NOMO-1 treated with DMSO at 0.1 percent for 48 hours (cell line): ENCODE data around the gene GABARAPL2.

Experiments
- DNase-seq: peaks from one replicate; lab custom pipeline; 2025; ENCODE audit not compliant: unreplicated experiment; lab: John Stamatoyannopoulos, UW

Gene GABARAPL2

GRCh38 chr16:75552951-75553350, 13.2 kb upstream of the GABARAPL2 start:
- no peak for DNase-seq

DNA sequence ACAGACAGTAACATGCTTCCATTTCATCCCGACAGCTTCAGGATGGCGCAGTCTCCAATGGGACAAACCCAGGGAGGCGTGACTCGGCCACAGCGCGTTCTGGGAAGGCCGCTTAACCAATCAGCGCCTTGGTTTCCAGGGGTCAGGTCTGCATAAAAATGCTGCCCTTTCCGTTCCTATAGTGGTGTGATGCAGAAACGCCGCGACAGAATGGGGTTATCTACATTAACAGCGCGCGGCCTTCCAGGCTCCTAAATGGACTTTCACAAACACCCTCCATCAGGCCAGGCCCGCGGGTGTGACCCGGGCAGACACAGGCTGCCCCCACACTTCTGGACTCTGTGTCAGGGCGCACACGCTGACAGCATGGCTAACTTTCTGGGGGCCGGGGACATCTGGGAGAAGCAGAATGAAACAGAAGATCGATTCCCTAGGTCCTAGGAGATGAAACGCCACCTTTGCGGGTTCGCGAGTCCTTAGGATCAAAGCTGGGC, 10.9 kb upstream of the GABARAPL2 start:
- peak; percentile 34 for DNase-seq

GRCh38 chr16:75555707-75556430, 10.3 kb upstream of the GABARAPL2 start, which contains the start of gene TMEM231:
TSS of gene TMEM231 (minus strand) at chr16:75556252. CDS start at chr16:75556209, 43 bp downstream.
- peak; percentile 90 for DNase-seq

GRCh38 chr16:75556431-75556950, 9.7 kb upstream of the GABARAPL2 start:
- no peak for DNase-seq

DNA sequence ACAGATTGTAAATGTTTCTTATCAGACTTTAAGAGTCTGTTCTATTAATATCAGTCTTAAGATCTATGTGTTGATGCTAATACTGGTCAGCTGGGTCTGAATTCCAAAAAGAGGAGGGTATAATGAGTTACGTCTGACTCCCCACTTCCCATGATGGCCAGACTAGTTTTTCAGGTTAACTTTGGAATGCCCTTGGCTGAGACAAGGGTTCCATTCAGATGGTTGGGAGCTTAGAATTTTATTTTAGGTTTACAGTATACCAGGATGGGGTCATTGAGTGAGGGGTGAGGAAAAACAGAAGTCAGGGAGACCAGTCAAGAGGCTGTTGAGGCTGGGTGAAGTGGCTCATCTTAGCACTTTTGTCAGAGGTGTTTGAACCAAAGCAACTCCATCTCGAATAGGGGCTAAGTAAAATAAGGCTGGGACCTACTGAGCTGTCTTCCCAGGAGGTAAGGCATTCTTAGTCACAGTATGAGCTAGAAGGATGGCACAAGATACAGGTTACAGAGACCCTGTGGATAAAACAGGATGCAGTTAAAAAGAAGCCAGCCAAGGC, 7.3 kb upstream of the GABARAPL2 start:
- no peak for DNase-seq

GRCh38 chr16:75559564-75560372, 6.4 kb upstream of the GABARAPL2 start:
- DNase-seq: no peak

GRCh38 chr16:75565640-75566039, 539 bp upstream of the GABARAPL2 start:
- DNase-seq: no peak

DNA sequence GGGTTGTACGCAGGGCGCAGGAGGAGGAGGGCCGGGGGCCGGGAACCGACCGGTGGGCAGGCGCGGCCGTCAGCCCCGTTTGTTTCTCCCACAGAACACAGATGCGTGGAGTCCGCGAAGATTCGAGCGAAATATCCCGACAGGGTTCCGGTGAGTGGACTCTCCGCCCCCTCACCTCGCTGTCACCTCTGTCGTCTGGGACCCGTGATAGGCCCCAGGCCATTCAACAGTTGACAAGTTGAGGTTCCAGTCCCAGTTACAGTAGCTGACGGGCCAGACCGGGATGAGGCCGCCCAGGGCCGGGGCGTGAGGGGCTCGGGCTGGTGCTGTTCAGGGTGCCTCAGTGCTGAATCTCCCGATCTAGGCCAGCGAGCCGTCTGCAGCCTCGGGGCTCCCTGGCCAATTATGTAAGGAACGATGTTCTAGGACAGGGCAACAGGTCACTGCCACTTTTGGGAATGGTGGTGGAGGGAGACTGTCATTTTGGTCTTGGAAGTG, 628 bp downstream of the GABARAPL2 start:
- no peak for DNase-seq

GRCh38 chr16:75567911-75568310, 1.7 kb downstream of the GABARAPL2 start:
- no peak for DNase-seq

DNA sequence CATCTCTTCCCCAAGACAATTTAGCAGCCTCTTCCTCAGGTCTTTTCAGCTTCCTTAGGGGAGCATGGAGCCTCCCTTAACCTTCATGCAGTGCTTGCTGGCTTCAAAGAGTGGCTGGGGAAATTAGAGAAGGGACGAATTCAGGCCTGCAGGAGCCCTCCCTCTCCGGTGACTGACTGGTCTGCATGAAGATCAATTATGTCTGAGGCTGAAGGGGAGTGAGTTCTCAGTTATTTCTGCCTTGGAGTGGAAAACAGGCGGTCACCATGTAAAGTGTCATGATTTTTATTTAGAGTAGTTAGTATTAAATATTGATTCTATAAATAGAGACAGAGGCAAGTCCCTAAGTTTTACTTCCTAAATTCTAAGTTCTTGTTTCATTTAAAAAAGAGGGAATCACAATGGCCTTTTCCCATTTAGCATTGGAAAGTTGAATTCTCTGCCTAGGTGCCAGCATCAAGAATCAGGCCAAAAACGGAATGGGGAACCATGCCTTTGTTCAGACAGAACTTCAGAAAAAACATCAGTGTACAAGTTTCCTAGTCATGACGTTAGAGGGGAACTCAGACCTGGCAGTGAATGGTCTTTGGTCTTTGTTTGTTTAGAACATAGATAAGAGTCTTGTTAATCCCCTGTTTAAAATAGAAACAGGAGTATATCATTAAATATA, 4.4 kb downstream of the GABARAPL2 start:
- DNase-seq: peak; percentile 23

DNA sequence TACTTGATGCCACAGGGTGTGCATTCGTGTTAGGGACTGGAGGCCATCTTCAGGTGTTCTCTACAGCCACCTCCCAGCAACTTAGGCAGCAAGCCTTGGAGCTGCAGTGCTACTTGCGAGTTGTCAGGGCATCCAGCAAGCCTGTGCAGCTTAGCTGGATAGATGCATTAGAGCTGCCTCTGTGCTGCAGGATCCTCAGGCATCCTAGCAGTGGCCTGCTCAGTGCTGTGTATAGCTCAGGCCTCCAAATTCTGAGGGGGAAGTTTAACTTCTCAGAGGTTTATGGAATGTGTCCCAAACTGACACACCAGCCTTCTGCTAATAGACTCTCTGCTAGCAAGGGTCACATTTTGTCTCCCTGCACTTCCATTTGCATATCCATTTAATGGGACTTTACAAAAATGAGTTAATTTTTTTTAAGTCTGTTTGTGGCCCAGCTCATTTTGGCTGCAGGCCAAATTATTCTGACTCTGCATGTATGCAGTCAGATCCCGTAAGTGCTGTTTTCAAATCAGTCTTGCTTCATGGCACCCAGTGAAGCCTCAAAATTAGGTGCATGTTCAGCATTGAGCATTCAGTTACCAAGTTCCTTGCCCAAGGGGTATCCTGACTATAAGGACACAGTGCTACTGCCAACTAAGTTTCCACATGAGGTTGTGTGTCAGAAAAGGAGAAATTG, 6.8 kb downstream of the GABARAPL2 start:
- no peak for DNase-seq

GRCh38 chr16:75573955-75574354, 7.8 kb downstream of the GABARAPL2 start:
- no peak for DNase-seq

DNA sequence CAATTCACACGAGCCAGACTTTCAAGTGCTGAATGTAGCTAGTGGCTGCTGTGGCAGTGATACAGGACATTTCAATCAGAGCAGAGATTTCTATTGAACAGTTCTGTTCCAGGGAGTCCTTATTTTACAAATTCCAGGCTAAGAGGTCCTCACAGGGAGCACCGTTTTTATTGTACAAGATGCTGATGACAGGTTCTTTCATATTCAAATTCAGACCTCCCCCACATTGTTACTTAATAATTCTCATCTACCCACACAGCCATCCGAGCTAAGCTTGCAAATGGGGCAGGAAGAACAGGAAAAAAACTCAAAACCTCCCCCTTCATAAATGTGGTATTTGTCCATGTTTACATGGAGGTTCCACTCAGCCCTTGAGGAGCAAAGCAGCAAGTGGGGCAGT, 9.8 kb downstream of the GABARAPL2 start:
- no peak for DNase-seq

DNA sequence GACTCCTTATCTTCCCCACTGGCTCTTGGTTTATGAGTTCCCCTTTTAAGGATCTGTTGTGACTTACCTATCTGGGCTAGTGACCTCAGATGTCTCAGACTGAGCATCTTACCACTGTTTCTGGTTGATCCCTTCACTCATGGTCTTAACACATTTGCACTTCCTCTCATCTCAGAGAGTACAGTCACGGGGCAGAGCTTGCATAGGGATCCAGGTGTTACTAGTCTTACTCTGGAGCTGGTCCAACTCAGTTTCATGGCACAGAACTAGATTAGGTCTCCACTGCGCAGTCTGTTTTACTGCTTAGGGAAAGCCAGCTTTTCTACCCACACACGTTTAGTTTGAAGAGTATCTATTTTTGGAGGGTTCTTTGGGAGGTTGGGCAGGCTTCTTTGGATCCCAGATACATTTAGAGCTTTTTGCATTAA, 10.2 kb downstream of the GABARAPL2 start:
- DNase-seq: no peak

DNA sequence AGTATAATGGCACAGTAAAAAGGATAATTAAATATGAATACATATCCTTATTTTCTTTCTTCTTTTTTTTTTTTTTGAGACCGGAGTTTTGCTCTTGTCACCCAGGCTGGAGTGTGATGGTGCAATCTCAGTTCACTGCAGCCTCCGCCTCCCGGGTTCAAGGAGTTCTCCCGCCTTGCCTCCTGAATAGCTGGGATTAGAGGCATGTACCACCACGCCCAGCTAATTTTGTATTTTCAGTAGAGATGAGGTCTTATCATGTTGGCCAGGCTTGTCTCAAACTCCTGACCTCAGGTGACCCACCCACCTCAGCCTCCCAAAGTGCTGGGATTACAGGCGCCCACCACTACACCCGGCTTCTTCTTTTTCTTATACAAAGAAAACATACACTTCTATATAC, 12.0 kb downstream of the GABARAPL2 start:
- no peak for DNase-seq

GRCh38 chr16:75578725-75579124, 12.5 kb downstream of the GABARAPL2 start:
- DNase-seq: peak; percentile 27

GRCh38 chr16:75579281-75579834, 13.2 kb downstream of the GABARAPL2 start:
- DNase-seq: peak; percentile 72

DNA sequence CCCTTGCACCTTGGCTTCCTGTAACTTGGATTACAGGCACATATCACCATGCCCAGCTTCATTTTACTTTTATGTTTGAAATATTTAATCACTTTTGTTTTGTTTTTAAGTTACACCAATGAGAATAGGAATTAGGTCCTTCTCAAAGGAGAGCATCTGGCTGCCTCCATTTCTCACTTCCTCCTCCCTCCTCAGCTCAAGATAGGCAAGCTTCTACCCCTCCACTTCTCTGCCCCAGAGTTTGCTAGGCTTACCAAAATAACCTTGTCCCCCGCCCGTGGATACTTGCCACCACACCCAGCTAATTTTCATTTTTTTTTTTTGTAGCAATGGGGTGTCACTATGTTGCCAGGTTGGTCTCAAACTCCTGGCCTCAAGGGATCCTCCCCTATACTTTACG, 17.9 kb downstream of the GABARAPL2 start:
- DNase-seq: peak; percentile 9

DNA sequence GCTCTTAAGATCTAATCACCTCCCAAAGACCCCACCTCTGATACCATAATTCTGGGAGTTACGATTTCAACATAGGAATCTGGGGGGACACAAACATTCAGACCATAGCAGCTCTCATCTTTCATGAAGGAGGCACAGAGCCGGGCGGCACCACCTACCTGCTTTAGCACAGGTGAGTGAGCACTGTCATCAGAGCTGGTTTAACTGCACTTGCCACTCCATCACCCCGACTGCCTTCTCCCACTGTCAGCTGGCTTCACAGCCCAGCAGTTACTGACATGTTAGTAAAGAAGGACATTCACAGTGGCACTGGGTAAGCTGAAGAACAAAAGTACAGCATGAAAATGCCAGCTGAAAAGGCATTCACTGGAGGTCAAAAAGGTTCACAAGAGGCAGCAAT, 22.5 kb downstream of the GABARAPL2 start:
- DNase-seq: no peak

DNA sequence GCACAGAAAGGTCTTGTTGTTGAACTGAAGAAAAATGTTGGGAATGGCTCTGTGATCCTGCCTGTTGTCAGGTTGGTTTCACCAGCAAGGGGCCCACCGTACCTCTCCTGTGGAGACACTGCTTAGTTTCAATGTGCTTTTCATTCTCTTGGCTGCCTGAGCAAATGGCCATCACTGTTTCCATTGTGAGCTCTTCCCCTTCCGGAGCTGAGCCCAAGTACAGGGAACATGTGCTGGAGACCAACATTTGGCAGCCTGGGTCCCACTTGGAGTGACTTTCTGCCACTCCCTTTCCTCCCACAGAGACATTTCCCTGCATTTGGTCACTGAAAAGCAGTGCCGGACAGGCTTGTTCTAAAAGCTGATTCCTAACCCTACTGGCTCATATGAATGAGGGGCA, 23.1 kb downstream of the GABARAPL2 start:
- no peak for DNase-seq
